HG03521 (cell line): ENCODE measurements around the gene TMEM25.
"Not testable (repeated sequence)": the region's sequence is repeated elsewhere in the genome, so short reads cannot be mapped to it uniquely, and the experiment has no call there.

ENCODE experiments used
- ATAC-seq: cut with Tn5 transposase; IDR thresholded peaks from one replicate; pipeline ENCODE4 v1.9.1; 2021; ENCODE audit warnings: mild to moderate bottlenecking, moderate library complexity; ENCODE audit not compliant: unreplicated experiment

The TMEM25 gene

DNA sequence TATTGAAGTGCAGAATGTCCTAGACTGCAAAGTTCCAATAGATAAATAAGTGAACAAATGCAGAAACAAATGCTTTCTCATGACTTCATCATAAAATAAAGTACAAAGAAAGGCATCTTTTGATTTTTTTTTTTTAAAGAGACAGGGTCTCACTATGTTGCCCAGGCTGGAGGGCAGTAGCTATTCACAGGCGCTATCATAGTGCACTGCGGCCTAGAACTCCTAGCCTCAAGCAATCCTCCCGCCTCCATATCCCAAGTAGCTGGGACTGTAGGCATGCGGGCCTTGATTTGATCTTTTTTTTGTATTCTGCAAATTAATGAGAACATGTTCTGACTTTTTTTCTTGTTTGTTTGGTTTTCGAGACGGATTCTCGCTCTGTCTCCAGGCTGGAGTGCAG, 43.6 kb downstream of the TMEM25 start:
- no peak for ATAC-seq

DNA sequence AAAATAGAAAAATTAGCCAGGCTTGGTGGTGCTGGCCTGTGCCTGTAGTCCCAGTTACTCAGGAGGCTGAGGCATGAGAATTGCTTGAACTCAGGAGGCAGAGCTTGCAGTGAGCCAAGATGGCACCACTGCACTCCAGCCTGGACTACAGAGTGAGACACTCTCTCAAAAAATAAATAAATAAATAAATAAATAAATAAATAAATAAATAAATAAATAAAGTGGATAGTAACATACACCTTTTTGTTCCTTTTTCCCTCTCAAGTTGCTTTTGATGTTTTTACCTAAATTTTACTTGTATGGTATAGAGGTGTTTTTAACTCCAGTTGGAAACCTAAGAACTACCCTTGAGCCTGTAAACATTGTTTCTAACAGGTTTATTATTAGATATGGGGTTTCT, 47.0 kb downstream of the TMEM25 start:
- ATAC-seq, result not testable (repeated sequence)

DNA sequence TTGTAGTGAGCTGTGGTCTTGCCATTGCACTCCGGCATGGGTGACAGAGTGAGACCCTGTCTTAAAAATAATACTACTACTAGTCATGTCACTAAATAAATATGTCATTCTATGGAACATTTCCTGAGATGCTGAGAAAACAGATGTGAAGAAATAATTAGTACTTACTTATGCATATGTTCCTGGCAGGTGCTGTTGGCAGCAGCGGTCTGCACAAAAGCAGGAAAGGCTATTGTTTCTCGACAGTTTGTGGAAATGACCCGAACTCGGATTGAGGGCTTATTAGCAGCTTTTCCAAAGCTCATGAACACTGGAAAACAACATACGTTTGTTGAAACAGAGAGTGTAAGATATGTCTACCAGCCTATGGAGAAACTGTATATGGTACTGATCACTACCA, 50.1 kb downstream of the TMEM25 start:
- no peak for ATAC-seq
